Right lobe of liver (tissue), 6 donors: ENCODE data around the gene EVC. TPM values are rescaled to one million over a fixed set of nuclear protein-coding genes. Genes with fewer than 3 reads are reported as not detected.

Experiments used
- ATAC-seq, 4 donors: fragments of 200-7000 bp; cut with Tn5 transposase; one replicate each; pipeline ENCODE4 v1.9.1; 2020; ENCODE audit warnings: mild to moderate bottlenecking in 4 of 4, moderate library complexity in 4 of 4
- DNase-seq, 3 donors: peaks; one replicate each; pipeline ENCODE4 v3.0.0-alpha.2; 2020
- H3K27ac ChIP-seq, 3 donors: fragments of 200-600 bp; one replicate each; pipeline ENCODE4 v1.8.0; 2022
- H3K27me3 ChIP-seq, 2 donors: fragments of 200-600 bp; one replicate each; pipeline ENCODE4 v1.8.0; 2022
- H3K36me3 ChIP-seq, 4 donors: fragments of 200-600 bp; sonication (generic) in 1 of 4; one replicate each; pipeline versions ENCODE4 v1.5.1 to v1.8.0; 2017 to 2022; ENCODE audit warnings: control low read depth in 1 of 4
- H3K4me1 ChIP-seq, 4 donors: fragments of 200-600 bp; sonication (generic) in 1 of 4; one replicate each; pipeline versions ENCODE4 v1.5.1 to v1.8.0; 2017 to 2022; ENCODE audit warnings: control low read depth in 1 of 4
- H3K4me3 ChIP-seq, 3 donors: fragments of 200-600 bp; one replicate each; pipeline ENCODE4 v1.8.0; 2022
- H3K9me3 ChIP-seq, 4 donors: fragments of 200-600 bp; sonication (generic) in 1 of 4; one replicate each; pipeline versions ENCODE4 v1.5.1 to v1.8.0; 2017 to 2022; ENCODE audit warnings: control low read depth in 1 of 4
- CTCF ChIP-seq, 4 donors: fragments of 200-600 bp in 3 of 4; fragments of 450-650 bp in 1 of 4; IDR thresholded peaks; one replicate each; pipeline versions ENCODE4 v1.5.1 to v1.8.0; 2016 to 2022; ENCODE audit warnings: antibody characterized with exemption in 4 of 4, mild to moderate bottlenecking in 2 of 4
- POLR2A ChIP-seq: fragments of 450-650 bp; IDR thresholded peaks from one replicate; pipeline ENCODE4 v1.6.1; 2017; ENCODE audit warnings: antibody characterized with exemption, mild to moderate bottlenecking
- WGBS: methylation state at CpG from one replicate; pipeline ENCODE4 v1.1.6; 2018; ENCODE audit warnings: low coverage, low lambda C conversion rate; ENCODE audit not compliant: insufficient coverage; ENCODE audit errors: missing lambda C conversion rate; 5-methylcytosine and 5-hydroxymethylcytosine counted together
- intact Hi-C, 2 donors: fragments of 100-400 bp; cut with DNase I; formaldehyde crosslinking; loops; one replicate each; pipeline versions ENCODE4 v1.11.2 to v1.14.1; 2022
- total RNA-seq, 6 experiments: library from RNA; depleted of rRNA in 2 of 6; stranded (reverse); fragments of >200 nt in 2 of 6; fragmentation: NEBNext Ultra II Directional in 3 of 6; extraction: Animal tissue kit (Norgen Biotek cat#: 25700) in 3 of 6; gene quantifications; one replicate each; pipeline versions ENCODE4 v1.1.0 to v1.2.4, GENCODE V29; 2016 to 2023
- donor health status: DM: no; HTN: yes; CAD: no.
- donor health status: DM: no; HTN: no; CAD: no.
- donor health status: DM: no; HTN: no; CAD: no.
- donor health status: DM: no; HTN: yes; CAD: no.
- donor health status: DM: no; HTN: yes; CAD: no.

The EVC gene
- total RNA-seq, 6 experiments from 2014 or later, result 2.6 to 6.5 (median 3.2) TPM

DNA sequence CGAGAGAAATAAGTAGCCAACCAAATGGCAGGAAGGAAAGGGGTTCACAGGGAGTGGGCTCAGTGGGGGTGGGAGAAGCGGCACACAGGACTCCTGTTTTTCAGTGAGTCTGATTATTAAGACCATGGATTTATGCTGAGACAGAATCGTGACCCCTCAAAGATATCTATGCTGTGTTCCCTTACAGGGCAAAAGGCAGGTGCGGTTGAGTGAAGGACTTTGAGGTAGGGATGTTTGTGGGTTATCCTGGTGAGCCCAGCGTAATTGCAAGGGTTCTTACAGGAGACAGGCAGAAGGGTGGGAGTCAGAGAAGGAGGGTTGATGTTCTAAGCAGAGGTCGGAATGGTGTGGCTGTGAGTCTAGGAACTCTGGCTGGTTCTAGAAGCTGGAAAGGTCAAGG is 73.0 kb downstream of the EVC start:
- H3K27ac ChIP-seq, result no peak overlapping the region
- ATAC-seq, result no peak
- no peaks in the 10 kb centered on the region for H3K9me3 ChIP-seq
- intact Hi-C loops, result no loop called here
- H3K4me1 ChIP-seq, result no peaks in the 10 kb centered on the region
- 57% methylated on average over 5 of the region's 6 CpGs for WGBS
- no peaks in the 10 kb centered on the region for H3K36me3 ChIP-seq
- no peaks in the 10 kb centered on the region for H3K27me3 ChIP-seq
- TF ChIP-seq POLR2A (no peak), CTCF (IDR thresholded peaks at IDR 0.05) (no peak)
- DNase-seq, result peak in 1 of 3 donors; percentile 1
- H3K4me3 ChIP-seq, result no peak overlapping the region

DNA sequence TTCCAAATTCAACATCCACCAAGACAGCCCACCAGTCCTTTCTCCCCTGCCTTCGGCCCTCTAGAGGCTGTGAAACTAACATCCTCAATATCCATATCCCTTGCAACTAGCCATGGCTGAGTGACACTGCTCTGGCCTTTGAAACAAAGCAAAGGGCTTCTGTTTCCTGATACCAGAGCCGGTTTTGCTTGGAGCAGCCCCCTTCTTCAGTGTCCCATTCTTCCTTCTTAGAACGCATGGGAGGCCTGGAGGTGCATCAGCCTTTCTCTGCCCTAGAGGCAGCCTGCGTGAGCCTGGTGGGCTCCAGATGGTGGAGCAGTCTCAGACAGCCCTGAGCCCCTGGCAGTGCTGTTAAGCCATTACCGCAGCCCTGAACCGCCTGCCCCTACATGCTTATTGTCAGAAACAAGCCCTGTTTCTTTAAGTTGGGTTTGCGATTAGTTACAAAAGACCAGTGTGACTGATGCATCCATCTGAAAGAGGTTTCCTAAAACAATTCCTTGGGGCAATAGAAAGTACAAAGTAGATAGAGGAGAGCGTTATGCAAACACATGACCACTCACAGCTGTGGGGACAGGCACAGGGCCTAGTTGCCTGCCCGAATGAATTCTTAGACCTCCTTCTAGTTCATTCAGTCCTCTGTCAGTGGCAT is 74.1 kb downstream of the EVC start:
- Histone ChIP-seq H3K4me1 (no peaks in the 10 kb centered on the region), H3K27me3 (no peaks in the 10 kb centered on the region), H3K4me3 (no peak overlapping the region), H3K36me3 (no peaks in the 10 kb centered on the region), H3K9me3 (no peaks in the 10 kb centered on the region), H3K27ac (no peak overlapping the region)
- intact Hi-C loops, result no loop called here
- 79% methylated on average over 7 of the region's 9 CpGs for WGBS
- no peak for TF ChIP-seq POLR2A
- DNase-seq, result peak in 1 of 3 donors; percentile 2
- no peak for ATAC-seq

GRCh38 chr4:5785806-5786680 is 75.0 kb downstream of the EVC start:
- ATAC-seq, result no peak
- no peak for TF ChIP-seq CTCF (IDR thresholded peaks at IDR 0.05)
- TF ChIP-seq POLR2A, result no peak
- Histone ChIP-seq H3K27ac (no peak overlapping the region), H3K27me3 (no peaks in the 10 kb centered on the region), H3K9me3 (no peaks in the 10 kb centered on the region), H3K4me3 (no peak overlapping the region), H3K4me1 (no peaks in the 10 kb centered on the region), H3K36me3 (no peaks in the 10 kb centered on the region)
- DNase-seq, result no peak
- 73% methylated on average over 9 of the region's 9 CpGs for WGBS
- intact Hi-C loops, result no loop called here

DNA sequence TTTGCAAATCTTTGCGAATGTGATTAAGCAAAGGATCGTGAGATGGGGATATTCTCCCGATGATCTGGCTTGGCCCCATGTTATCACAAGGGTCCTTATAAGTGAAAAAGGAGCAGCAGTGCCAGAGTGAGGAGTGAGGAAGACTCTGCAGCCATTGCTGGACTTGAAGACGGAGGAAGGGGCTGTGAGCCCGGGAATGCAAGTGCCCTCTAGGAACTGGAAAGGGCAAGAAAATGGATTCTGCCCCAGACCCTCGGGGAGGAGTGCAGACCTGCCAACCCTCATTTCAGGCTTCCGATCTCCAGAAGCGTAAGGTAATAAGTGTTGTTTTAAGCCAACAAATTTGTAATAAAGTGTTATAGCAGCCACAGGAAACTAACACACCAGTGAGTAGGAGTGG is 76.3 kb downstream of the EVC start:
- Histone ChIP-seq H3K4me1 (no peaks in the 10 kb centered on the region), H3K36me3 (no peaks in the 10 kb centered on the region), H3K27ac (no peak overlapping the region), H3K9me3 (no peaks in the 10 kb centered on the region), H3K4me3 (no peak overlapping the region), H3K27me3 (no peaks in the 10 kb centered on the region)
- ATAC-seq, result no peak
- peak in 1 of 3 donors; percentile 1 for DNase-seq
- TF ChIP-seq CTCF (IDR thresholded peaks at IDR 0.05), result no peak
- TF ChIP-seq POLR2A, result no peak
- intact Hi-C loops, result no loop called here
- 85% methylated on average over 8 of the region's 8 CpGs for WGBS

- Histone ChIP-seq H3K27ac (no peak overlapping the region), H3K9me3 (no peaks in the 10 kb centered on the region), H3K4me1 (no peaks in the 10 kb centered on the region), H3K4me3 (no peak overlapping the region), H3K27me3 (no peaks in the 10 kb centered on the region), H3K36me3 (no peaks in the 10 kb centered on the region)
- TF ChIP-seq POLR2A (no peak), CTCF (IDR thresholded peaks at IDR 0.05) (no peak)
- peak in 1 of 3 donors; percentile 2 for DNase-seq
- intact Hi-C loops, result no loop called here
- WGBS, result 61% methylated on average over 2 of the region's 2 CpGs
- ATAC-seq, result no peak
These were observed 77.1 kb downstream of the EVC start for GRCh38 chr4:5788144-5788543.
